Lung (tissue), 12 donors: ENCODE data around the gene SLC25A53. TPM values are rescaled to one million over a fixed set of nuclear protein-coding genes. Genes with fewer than 3 reads are reported as not detected.
A peak's percentile ranks its signal among the peaks of the same experiment; 100 is the strongest.

Source experiments
- ATAC-seq: fragments of 200-7000 bp; cut with Tn5 transposase; one replicate; pipeline ENCODE4 v1.9.1; 2020; ENCODE audit warnings: moderate number of reproducible peaks; ENCODE audit not compliant: insufficient read depth, low FRiP score
- DNase-seq, 3 donors: peaks; one replicate each; pipeline ENCODE4 v3.0.0-alpha.2; 2013 to 2017
- H3K27ac ChIP-seq, 2 donors: one replicate each; pipeline ENCODE4 v1.5.1; 2013; ENCODE audit warnings: mild to moderate bottlenecking in 2 of 2, moderate library complexity in 2 of 2, control low read depth in 1 of 2, inconsistent platforms in 1 of 2, low read depth in 1 of 2, low read length in 1 of 2
- H3K27me3 ChIP-seq, 3 donors: one replicate each; pipeline ENCODE4 v1.5.1; 2013; ENCODE audit warnings: low read length in 2 of 3; ENCODE audit not compliant: control insufficient read depth in 3 of 3, insufficient read depth in 3 of 3
- H3K36me3 ChIP-seq, 4 donors: one replicate each; pipeline ENCODE4 v1.5.1; 2013; ENCODE audit warnings: low read length in 4 of 4, mild to moderate bottlenecking in 1 of 4, moderate library complexity in 1 of 4; ENCODE audit not compliant: control insufficient read depth in 4 of 4, insufficient read depth in 4 of 4
- H3K4me1 ChIP-seq, 5 donors: one replicate each; pipeline ENCODE4 v1.5.1; 2013; ENCODE audit warnings: low read length in 5 of 5, mild to moderate bottlenecking in 2 of 5, moderate library complexity in 1 of 5; ENCODE audit not compliant: control insufficient read depth in 5 of 5, insufficient read depth in 5 of 5
- H3K4me3 ChIP-seq: one replicate; pipeline ENCODE4 v1.5.1; 2013; ENCODE audit warnings: mild to moderate bottlenecking, control low read depth, moderate library complexity
- H3K9ac ChIP-seq, 2 donors: one replicate each; pipeline ENCODE4 v1.5.1; 2013; ENCODE audit warnings: low read length in 2 of 2, control low read depth in 1 of 2; ENCODE audit not compliant: insufficient read depth in 1 of 2
- H3K9me3 ChIP-seq, 4 donors: one replicate each; pipeline ENCODE4 v1.5.1; 2013; ENCODE audit warnings: low read length in 3 of 4, mild to moderate bottlenecking in 1 of 4, moderate library complexity in 1 of 4; ENCODE audit not compliant: control insufficient read depth in 4 of 4, insufficient read depth in 3 of 4
- WGBS, 2 donors: extraction: QIAGEN DNeasy Blood & Tissue Kit; methylation state at CpG; one replicate each; pipeline ENCODE4 v1.1.7; 2013; 5-methylcytosine and 5-hydroxymethylcytosine counted together
- polyA plus RNA-seq, 2 donors: library from polyadenylated mRNA; stranded (reverse); fragments of 200-250 nt; gene quantifications; one replicate each; pipeline ENCODE4 v1.2.1, GENCODE V29; 2013
- total RNA-seq, 2 donors: library from RNA; depleted of rRNA in 1 of 2; stranded (reverse); fragments of >200 nt in 1 of 2; gene quantifications; one replicate each; pipeline ENCODE4 v1.2.1, GENCODE V29; 2014 to 2021
- TF ChIP-seq, protein P1 (sequence below): IDR thresholded peaks from 2 replicates; pipeline ENCODE4 v1.5.1; 2012; ENCODE audit warnings: mild to moderate bottlenecking; ENCODE audit errors: control extremely low read depth, extremely low read depth
- donor health status: control.
- donor health status: control.
- donor health status: Bipolar disorder and iron deficiency.
- donor health status: healthy.
- donor health status: DM: yes; HTN: yes; CAD: no.

SLC25A53 gene
- total and polyA plus RNA-seq, 4 donors, result 4.8 to 29.4 (median 5.9) TPM

DNA sequence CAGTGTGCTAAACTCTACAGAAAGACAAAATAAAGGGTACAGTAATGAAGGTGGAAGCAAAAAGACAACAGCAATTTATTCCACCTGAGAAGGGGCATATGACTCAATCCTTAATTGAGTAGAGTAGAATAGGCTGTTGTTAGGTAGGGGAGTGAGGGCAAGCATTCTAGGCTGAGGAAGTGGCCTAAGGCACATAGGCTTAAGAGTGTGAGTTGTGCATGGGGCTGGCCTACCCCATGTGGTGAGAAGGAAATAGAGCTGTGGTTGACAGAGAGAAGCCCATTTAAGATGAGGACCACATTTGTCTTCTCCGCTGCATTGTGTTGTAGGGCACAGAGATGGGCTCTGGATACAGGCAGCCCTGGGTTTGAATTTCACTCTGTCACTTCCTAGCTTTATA, 47.9 kb downstream of the SLC25A53 start:
- no peak for DNase-seq
- H3K4me1 ChIP-seq, result no peaks in the 10 kb centered on the region
- H3K27ac ChIP-seq, result no peak overlapping the region
- H3K4me3 ChIP-seq, result no peak overlapping the region
- H3K36me3 ChIP-seq, result no peaks in the 10 kb centered on the region
- TF ChIP-seq, protein P1, sequence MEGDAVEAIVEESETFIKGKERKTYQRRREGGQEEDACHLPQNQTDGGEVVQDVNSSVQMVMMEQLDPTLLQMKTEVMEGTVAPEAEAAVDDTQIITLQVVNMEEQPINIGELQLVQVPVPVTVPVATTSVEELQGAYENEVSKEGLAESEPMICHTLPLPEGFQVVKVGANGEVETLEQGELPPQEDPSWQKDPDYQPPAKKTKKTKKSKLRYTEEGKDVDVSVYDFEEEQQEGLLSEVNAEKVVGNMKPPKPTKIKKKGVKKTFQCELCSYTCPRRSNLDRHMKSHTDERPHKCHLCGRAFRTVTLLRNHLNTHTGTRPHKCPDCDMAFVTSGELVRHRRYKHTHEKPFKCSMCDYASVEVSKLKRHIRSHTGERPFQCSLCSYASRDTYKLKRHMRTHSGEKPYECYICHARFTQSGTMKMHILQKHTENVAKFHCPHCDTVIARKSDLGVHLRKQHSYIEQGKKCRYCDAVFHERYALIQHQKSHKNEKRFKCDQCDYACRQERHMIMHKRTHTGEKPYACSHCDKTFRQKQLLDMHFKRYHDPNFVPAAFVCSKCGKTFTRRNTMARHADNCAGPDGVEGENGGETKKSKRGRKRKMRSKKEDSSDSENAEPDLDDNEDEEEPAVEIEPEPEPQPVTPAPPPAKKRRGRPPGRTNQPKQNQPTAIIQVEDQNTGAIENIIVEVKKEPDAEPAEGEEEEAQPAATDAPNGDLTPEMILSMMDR, result no peak
- H3K9ac ChIP-seq, result no peak overlapping the region
- H3K27me3 ChIP-seq, result peaks cover 6 to 31% (median 19%) of the 10 kb centered on the region in 3 donors
- no peak for ATAC-seq
- no peaks in the 10 kb centered on the region for H3K9me3 ChIP-seq
- WGBS, 2 donors, result 81 to 90% methylated on average over 1 of the region's 1 CpG

DNA sequence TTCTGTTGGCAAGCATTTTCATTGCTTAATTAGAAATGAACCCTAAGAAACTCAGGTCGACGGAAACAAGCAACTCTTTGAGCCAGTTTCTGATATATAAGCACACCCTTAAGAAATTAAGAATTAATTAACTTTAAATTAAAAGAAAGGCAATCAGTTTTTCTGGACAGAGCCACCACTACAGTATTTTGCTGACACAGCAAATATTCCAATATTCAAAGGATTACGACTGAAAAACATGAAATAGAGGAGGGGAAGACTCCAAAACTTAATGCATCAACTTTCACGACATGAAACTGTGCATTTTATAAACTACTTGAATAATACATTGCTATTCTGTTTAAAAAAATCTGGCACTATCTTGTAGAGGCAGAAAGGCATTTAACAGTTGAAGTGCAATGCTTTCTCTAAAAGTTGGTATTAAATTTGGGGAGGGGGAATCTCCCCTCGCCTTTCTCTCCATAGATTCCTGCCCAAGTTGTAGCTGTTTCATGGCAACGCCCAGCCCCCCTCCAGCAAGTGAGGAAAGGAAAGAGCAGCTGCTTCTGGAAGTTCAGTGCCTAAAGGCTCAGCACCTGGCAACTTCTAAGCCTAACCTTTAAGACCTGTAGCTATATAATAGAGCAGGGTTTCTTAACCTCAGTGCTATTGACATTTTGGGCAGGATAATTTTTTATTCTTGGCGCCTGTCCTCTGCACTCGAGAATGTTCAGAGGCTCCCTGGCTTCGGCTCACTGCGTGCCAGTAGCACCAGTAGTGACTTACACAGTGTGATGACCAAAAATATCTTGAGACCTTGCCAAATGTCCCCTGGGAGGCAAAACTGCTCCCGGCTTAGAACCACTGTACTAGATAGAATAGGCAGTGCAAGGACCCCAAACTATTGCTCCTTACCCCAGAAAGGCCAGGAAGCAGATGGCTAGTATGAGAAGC, 51.2 kb downstream of the SLC25A53 start:
- no peaks in the 10 kb centered on the region for H3K4me1 ChIP-seq
- TF ChIP-seq, protein P1, result no peak
- no peak overlapping the region for H3K27ac ChIP-seq
- 64 to 85% methylated on average over 11 of the region's 11 CpGs for WGBS, 2 donors
- peak in 1 of 3 donors; percentile 6 for DNase-seq
- no peaks in the 10 kb centered on the region for H3K36me3 ChIP-seq
- ATAC-seq, result no peak
- peaks cover 0 to 2% (median 0%) of the 10 kb centered on the region in 4 donors for H3K9me3 ChIP-seq
- H3K9ac ChIP-seq, result no peak overlapping the region
- H3K27me3 ChIP-seq, result peaks cover 6 to 37% (median 18%) of the 10 kb centered on the region in 3 donors
- no peak overlapping the region for H3K4me3 ChIP-seq

DNA sequence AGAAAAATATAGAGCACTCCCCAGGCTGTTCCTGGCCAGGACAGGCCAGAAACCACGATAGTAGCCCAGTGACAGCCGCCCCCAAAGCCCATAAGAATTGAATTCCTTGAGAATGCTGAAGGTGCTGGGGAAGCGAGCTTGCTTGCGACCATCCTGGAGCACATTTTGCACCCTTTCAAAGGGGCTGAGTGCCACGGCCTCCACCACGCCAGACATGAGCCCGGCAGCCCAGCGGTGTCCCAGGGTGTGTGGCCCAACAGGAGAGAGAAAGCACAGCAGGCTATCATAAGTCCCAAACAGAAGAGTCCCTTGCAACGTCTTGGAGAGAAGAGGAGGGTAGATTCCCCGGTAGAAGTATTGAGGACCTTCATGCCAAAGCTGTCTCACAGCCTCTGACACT, 52.1 kb downstream of the SLC25A53 start:
- peaks cover 0 to 2% (median 0%) of the 10 kb centered on the region in 4 donors for H3K9me3 ChIP-seq
- TF ChIP-seq, protein P1, result no peak
- H3K4me1 ChIP-seq, result no peaks in the 10 kb centered on the region
- no peaks in the 10 kb centered on the region for H3K36me3 ChIP-seq
- no peak for DNase-seq
- WGBS, 2 donors, result 67 to 93% methylated on average over 8 to 10 of the region's 10 CpGs
- peaks cover 6 to 38% (median 16%) of the 10 kb centered on the region in 3 donors for H3K27me3 ChIP-seq
- H3K27ac ChIP-seq, result no peak overlapping the region
- no peak overlapping the region for H3K4me3 ChIP-seq
- H3K9ac ChIP-seq, result no peak overlapping the region
- ATAC-seq, result no peak
